IMR-90 (cell line): ENCODE data around the gene GOLGA8A.
"Not testable (repeated sequence)": the region's sequence is repeated elsewhere in the genome, so short reads cannot be mapped to it uniquely, and the experiment has no call there.

Experiments
- CTCF ChIP-seq: conservative IDR thresholded peaks from 2 replicates; pipeline ENCODE4 v1.5.1; 2012; ENCODE audit warnings: mild to moderate bottlenecking, low read depth, low read length, improper control_type of control experiment
- RAD21 ChIP-seq: IDR thresholded peaks from 2 replicates; pipeline ENCODE4 v1.6.1; 2012; ENCODE audit warnings: low read length, improper control_type of control experiment
- USF2 ChIP-seq: fragments of 150-350 bp; IDR thresholded peaks from 2 replicates; pipeline ENCODE4 v1.6.1; 2017; ENCODE audit warnings: mild to moderate bottlenecking, antibody characterized with exemption, low read length, low read depth

- not testable (repeated sequence) for TF ChIP-seq RAD21, CTCF, USF2
Observed at GRCh38 chr15:34423425-34424090, 14.1 kb downstream of the GOLGA8A start.
